Endothelial cell of umbilical vein (primary cell): ENCODE measurements around the gene GPR137. TPM values are rescaled to one million over a fixed set of nuclear protein-coding genes. Genes with fewer than 3 reads are reported as not detected.

Experiments
- BruUV-seq: library from RNA; stranded (reverse); fragments of 400-500 nt; replicated peaks from 2 replicates; lab custom pipeline; 2021; lab: Mats Ljungman, UMichigan
- CTCF ChIA-PET: fragments of 300-600, 350-600 bp; sonication (Branson Sonifier 250); formaldehyde crosslinking; loops from one replicate; lab custom pipeline; 2021; ENCODE audit warnings: antibody characterized with exemption, inconsistent platforms; lab: Charles Lee
- POLR2A ChIA-PET: fragments of 300-600, 350-600 bp; sonication (Branson Sonifier 250); formaldehyde crosslinking; loops from one replicate; lab custom pipeline; 2021; ENCODE audit warnings: antibody characterized with exemption, inconsistent platforms; lab: Charles Lee
- DNase-seq: peaks from one replicate; pipeline ENCODE4 v3.0.0-alpha.2; 2011; ENCODE audit warnings: low read depth, low spot score
- FAIRE-seq: peaks from 2 replicates; lab custom pipeline; 2011; peaks lifted over from hg19 to GRCh38; lab: Jason Lieb, UNC
- H2AFZ ChIP-seq: 2 replicates; pipeline ENCODE4 v1.6.0; 2012; ENCODE audit warnings: low read depth, low read length, control low read depth, inconsistent platforms
- H3K27ac ChIP-seq: 2 replicates; pipeline ENCODE4 v1.5.1; 2011; ENCODE audit warnings: low read depth, mild to moderate bottlenecking, control low read depth, low read length, moderate library complexity; ENCODE audit not compliant: insufficient read depth
- H3K27me3 ChIP-seq, 2 experiments: 2 replicates each; pipeline versions ENCODE4 v1.6.0 to v1.6.1; 2011; ENCODE audit warnings: low read length in 2 of 2, mixed read lengths in 1 of 2; ENCODE audit not compliant: control insufficient read depth in 2 of 2, insufficient read depth in 2 of 2
- H3K36me3 ChIP-seq, 2 experiments: 2 replicates in 1 of 2; 3 replicates in 1 of 2; pipeline ENCODE4 v1.5.1; 2011; ENCODE audit warnings: low read length in 2 of 2, mild to moderate bottlenecking in 1 of 2, moderate library complexity in 1 of 2; ENCODE audit not compliant: control insufficient read depth in 2 of 2, insufficient read depth in 2 of 2; ENCODE audit errors: extremely low read depth in 1 of 2
- H3K4me1 ChIP-seq: 3 replicates; pipeline ENCODE4 v1.5.1; 2011; ENCODE audit warnings: mild to moderate bottlenecking, low read length; ENCODE audit not compliant: control insufficient read depth, insufficient read depth; ENCODE audit errors: extremely low read depth
- H3K4me2 ChIP-seq: 2 replicates; pipeline ENCODE4 v1.6.1; 2011; ENCODE audit warnings: low read length, control low read depth, mixed read lengths; ENCODE audit not compliant: insufficient read depth
- H3K4me3 ChIP-seq, 3 experiments: fragments of 200-600 bp in 1 of 3; sonication (generic), shearing (Covaris generic) in 1 of 3; replicated peaks in 1 of 3; 2 replicates each; pipeline ENCODE4 v1.5.1; 2011 to 2016; ENCODE audit warnings: control low read depth in 3 of 3, low read length in 3 of 3, mild to moderate bottlenecking in 2 of 3, inconsistent platforms in 1 of 3, low read depth in 1 of 3, moderate library complexity in 1 of 3; ENCODE audit not compliant: insufficient read depth in 1 of 3
- H3K79me2 ChIP-seq: 2 replicates; pipeline ENCODE4 v1.6.0; 2012; ENCODE audit warnings: low read length, inconsistent platforms; ENCODE audit not compliant: control insufficient read depth, insufficient read depth
- H3K9ac ChIP-seq: replicated peaks from 2 replicates; pipeline ENCODE3; 2011; ENCODE audit warnings: low read length, control low read depth; ENCODE audit not compliant: insufficient read depth; ENCODE audit errors: extremely low read depth
- H3K9me1 ChIP-seq: replicated peaks from 3 replicates; pipeline ENCODE4 v1.6.0; 2011; ENCODE audit warnings: mild to moderate bottlenecking, low read length; ENCODE audit not compliant: control insufficient read depth, insufficient read depth; ENCODE audit errors: extremely low read depth
- H3K9me3 ChIP-seq: replicated peaks from 2 replicates; pipeline ENCODE4 v1.5.1; 2012; ENCODE audit warnings: low read length, inconsistent platforms; ENCODE audit not compliant: control insufficient read depth, insufficient read depth
- H4K20me1 ChIP-seq: replicated peaks from 2 replicates; pipeline ENCODE3; 2011; ENCODE audit warnings: mild to moderate bottlenecking, low read length; ENCODE audit not compliant: control insufficient read depth, insufficient read depth; ENCODE audit errors: extremely low read depth
- EZH2 ChIP-seq: IDR thresholded peaks from 2 replicates; pipeline ENCODE4 v1.6.1; 2012; ENCODE audit warnings: borderline replicate concordance, low read depth, mild to moderate bottlenecking, moderate library complexity, low read length, inconsistent platforms; ENCODE audit not compliant: severe bottlenecking
- FOS ChIP-seq: IDR thresholded peaks from 2 replicates; pipeline ENCODE4 v1.6.1; 2011; ENCODE audit warnings: mild to moderate bottlenecking, low read length, moderate library complexity, borderline replicate concordance; ENCODE audit not compliant: insufficient read depth
- GATA2 ChIP-seq: IDR thresholded peaks from 2 replicates; pipeline ENCODE4 v1.7.0; 2011; ENCODE audit warnings: low read depth, mild to moderate bottlenecking, moderate library complexity, mixed read lengths, low read length; ENCODE audit not compliant: insufficient read length, insufficient read depth
- JUN ChIP-seq: IDR thresholded peaks from 2 replicates; pipeline ENCODE4 v1.6.1; 2011; ENCODE audit warnings: borderline replicate concordance, low read depth; ENCODE audit not compliant: insufficient read length, insufficient read depth
- MYC ChIP-seq: IDR thresholded peaks from one replicate; pipeline ENCODE4 v1.6.1; 2011; ENCODE audit warnings: mild to moderate bottlenecking, low read depth, low read length
- POLR2A ChIP-seq: IDR thresholded peaks from 2 replicates; pipeline ENCODE4 v1.6.1; 2012; ENCODE audit warnings: low read depth, mild to moderate bottlenecking, control low read depth, low read length
- POLR2AphosphoS5 ChIP-seq: IDR thresholded peaks from 2 replicates; pipeline ENCODE4 v1.6.1; 2012; ENCODE audit warnings: low read depth, mild to moderate bottlenecking, control low read depth, low read length, moderate library complexity; ENCODE audit not compliant: insufficient read depth
- dilution Hi-C: fragments of 300-500 bp; cut with MboI; formaldehyde crosslinking; loops from one replicate; pipeline ENCODE4 v1.15.0; 2019; ENCODE audit warnings: low sequenced_read_pairs; ENCODE audit not compliant: extremely low pct_ligation_motif_present
- intact Hi-C: fragments of 100-400 bp; cut with micrococcal nuclease; formaldehyde crosslinking; loops from one replicate; pipeline ENCODE4 v1.10.0; 2022
- polyA plus RNA-seq, 4 experiments: library from polyadenylated mRNA; depleted of rRNA in 3 of 4; stranded (reverse) in 3 of 4; unstranded in 1 of 4; fragments of >200 nt; gene quantifications; 2 replicates each; pipeline versions ENCODE4 v1.2.1 to v1.2.3, GENCODE V29; 2011 to 2012; ENCODE audit warnings: missing spikeins in 1 of 4
- total RNA-seq: library from RNA; stranded (reverse); gene quantifications from 2 replicates; pipeline ENCODE4 v1.2.3, GENCODE V29; 2021
- TF ChIP-seq, protein P1 (sequence below), 2 donors: IDR thresholded peaks; 1 replicate in 1 of 2; 2 replicates in 1 of 2; pipeline ENCODE4 v1.5.1; 2011; ENCODE audit warnings: low read length in 2 of 2, mild to moderate bottlenecking in 2 of 2, moderate library complexity in 2 of 2, control low read depth in 1 of 2, inconsistent platforms in 1 of 2, low read depth in 1 of 2; ENCODE audit not compliant: insufficient read depth in 1 of 2; ENCODE audit errors: extremely low read depth in 1 of 2
- TF ChIP-seq, protein P2 (sequence below): IDR thresholded peaks from 2 replicates; pipeline ENCODE4 v1.6.1; 2011; ENCODE audit not compliant: insufficient read depth, insufficient read length

The GPR137 gene
- total and polyA plus RNA-seq, 2 donors (not counting 3 experiments of a cell fraction or from before 2014, with no cell fraction given) = 40.9 to 42.5 TPM

DNA sequence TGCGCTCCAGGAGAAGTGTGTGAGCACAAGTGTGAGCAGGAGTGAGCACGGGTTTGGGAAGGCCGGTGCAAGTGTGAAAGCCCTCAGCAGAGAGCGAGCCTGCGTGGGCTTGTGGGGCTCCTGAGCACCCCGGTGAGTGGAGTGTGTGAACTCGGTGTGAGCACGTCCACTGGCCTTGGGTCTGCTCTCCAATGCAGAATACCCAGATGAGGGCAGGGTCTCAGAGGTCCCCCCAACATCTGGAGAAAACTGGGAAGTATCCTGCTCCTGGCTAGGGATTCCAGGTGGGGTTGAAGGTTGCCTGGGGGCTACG, 20.9 kb downstream of the GPR137 start:
- peak overlapping the region; percentile 60 for H3K4me2 ChIP-seq
- H4K20me1 ChIP-seq = no peaks in the 10 kb centered on the region
- intact Hi-C loops = no loop called here
- ChIA-PET POLR2A (no interaction called here), CTCF (interaction anchor here (0.7 to 6.7 kb wide), 4 partner anchors 11 to 101 kb away, joined by 4 to 413 read pairs (median 28); partner anchors contain the start of genes FERMT3, PRDX5 and TRMT112)
- peak overlapping the region; percentile 57 for H2AFZ ChIP-seq
- FAIRE-seq (no peak), DNase-seq (no peak)
- no TSS peak for BruUV-seq
- no peak overlapping the region for H3K27ac ChIP-seq
- dilution Hi-C loops = no loop called here
- peaks cover 6% of the 10 kb centered on the region for H3K4me1 ChIP-seq
- TF ChIP-seq, protein P1, sequence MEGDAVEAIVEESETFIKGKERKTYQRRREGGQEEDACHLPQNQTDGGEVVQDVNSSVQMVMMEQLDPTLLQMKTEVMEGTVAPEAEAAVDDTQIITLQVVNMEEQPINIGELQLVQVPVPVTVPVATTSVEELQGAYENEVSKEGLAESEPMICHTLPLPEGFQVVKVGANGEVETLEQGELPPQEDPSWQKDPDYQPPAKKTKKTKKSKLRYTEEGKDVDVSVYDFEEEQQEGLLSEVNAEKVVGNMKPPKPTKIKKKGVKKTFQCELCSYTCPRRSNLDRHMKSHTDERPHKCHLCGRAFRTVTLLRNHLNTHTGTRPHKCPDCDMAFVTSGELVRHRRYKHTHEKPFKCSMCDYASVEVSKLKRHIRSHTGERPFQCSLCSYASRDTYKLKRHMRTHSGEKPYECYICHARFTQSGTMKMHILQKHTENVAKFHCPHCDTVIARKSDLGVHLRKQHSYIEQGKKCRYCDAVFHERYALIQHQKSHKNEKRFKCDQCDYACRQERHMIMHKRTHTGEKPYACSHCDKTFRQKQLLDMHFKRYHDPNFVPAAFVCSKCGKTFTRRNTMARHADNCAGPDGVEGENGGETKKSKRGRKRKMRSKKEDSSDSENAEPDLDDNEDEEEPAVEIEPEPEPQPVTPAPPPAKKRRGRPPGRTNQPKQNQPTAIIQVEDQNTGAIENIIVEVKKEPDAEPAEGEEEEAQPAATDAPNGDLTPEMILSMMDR (IDR thresholded peaks at IDR 0.05; ENCODE audit: extremely low read depth in 1 of 2, insufficient read depth in 1 of 2, low read depth in 1 of 2, low read length in 2 of 2) = no peak
- H3K27me3 ChIP-seq = no peaks in the 10 kb centered on the region
- no peaks in the 10 kb centered on the region for H3K9me1 ChIP-seq
- H3K4me3 ChIP-seq = peak overlapping the region; percentile 59 to 68 (median 66)
- H3K9me3 ChIP-seq = no peaks in the 10 kb centered on the region
- no peaks in the 10 kb centered on the region for H3K36me3 ChIP-seq
- H3K9ac ChIP-seq = peak overlapping the region; percentile 55
- H3K79me2 ChIP-seq = peaks cover 10% of the 10 kb centered on the region

DNA sequence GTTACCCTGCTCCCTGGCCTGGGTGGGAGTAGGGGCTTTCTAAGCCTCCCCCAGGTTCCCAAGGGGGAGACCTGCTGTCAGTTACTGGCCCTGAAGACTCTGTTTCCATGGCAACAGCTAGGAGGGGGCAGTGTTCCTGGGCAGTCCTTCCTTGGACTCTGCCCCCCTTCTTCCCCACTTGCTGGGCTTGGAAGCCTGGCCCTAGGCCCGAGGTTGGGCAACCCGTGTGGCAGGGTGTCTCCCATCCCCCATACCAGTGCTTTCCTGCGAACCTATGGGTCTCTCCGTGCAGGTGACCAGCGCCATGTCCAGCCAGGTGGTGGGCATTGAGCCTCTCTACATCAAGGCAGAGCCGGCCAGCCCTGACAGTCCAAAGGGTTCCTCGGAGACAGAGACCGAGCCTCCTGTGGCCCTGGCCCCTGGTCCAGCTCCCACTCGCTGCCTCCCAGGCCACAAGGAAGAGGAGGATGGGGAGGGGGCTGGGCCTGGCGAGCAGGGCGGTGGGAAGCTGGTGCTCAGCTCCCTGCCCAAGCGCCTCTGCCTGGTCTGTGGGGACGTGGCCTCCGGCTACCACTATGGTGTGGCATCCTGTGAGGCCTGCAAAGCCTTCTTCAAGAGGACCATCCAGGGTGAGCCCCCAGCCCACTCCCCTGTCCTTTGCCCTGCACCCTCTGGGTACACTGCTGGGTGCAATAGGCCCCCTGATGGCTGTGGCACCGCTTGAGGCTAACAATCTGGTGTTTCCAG, 21.4 kb downstream of the GPR137 start:
- H3K36me3 ChIP-seq = no peaks in the 10 kb centered on the region
- H3K4me1 ChIP-seq = peaks cover 6% of the 10 kb centered on the region
- no peak for FAIRE-seq
- H3K4me2 ChIP-seq = no peak overlapping the region
- BruUV-seq = no TSS peak
- H3K27me3 ChIP-seq = no peaks in the 10 kb centered on the region
- no peak overlapping the region for H3K27ac ChIP-seq
- no peak for DNase-seq
- dilution Hi-C loops (no loop called here), intact Hi-C loops (no loop called here)
- H3K9me3 ChIP-seq = no peaks in the 10 kb centered on the region
- ChIA-PET CTCF (interaction anchor here (0.7 to 6.7 kb wide), 6 partner anchors 10 to 101 kb away, joined by 3 to 413 read pairs (median 4); partner anchors contain the start of genes FERMT3, PRDX5 and TRMT112), POLR2A (no interaction called here)
- no peaks in the 10 kb centered on the region for H3K9me1 ChIP-seq
- H3K79me2 ChIP-seq = peaks cover 10% of the 10 kb centered on the region
- H4K20me1 ChIP-seq = no peaks in the 10 kb centered on the region
- no peak overlapping the region for H2AFZ ChIP-seq
- TF ChIP-seq, protein P1 (IDR thresholded peaks at IDR 0.05; ENCODE audit: extremely low read depth in 1 of 2, insufficient read depth in 1 of 2, low read depth in 1 of 2, low read length in 2 of 2) = no peak
- TF ChIP-seq JUN = no peak
- TF ChIP-seq POLR2A = no peak
- no peak for TF ChIP-seq GATA2
- no peak for TF ChIP-seq FOS
- TF ChIP-seq MYC = no peak
- no peak for TF ChIP-seq EZH2
- TF ChIP-seq, protein P2, sequence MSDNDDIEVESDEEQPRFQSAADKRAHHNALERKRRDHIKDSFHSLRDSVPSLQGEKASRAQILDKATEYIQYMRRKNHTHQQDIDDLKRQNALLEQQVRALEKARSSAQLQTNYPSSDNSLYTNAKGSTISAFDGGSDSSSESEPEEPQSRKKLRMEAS = no peak
- no peak for TF ChIP-seq POLR2AphosphoS5
- no peak overlapping the region for H3K9ac ChIP-seq
- no peak overlapping the region for H3K4me3 ChIP-seq
